Smooth muscle cell (in vitro differentiated cells): ENCODE data around the gene MYDGF. TPM values are rescaled to one million over a fixed set of nuclear protein-coding genes. Genes with fewer than 3 reads are reported as not detected.

Source experiments
- DNase-seq: peaks from one replicate; lab custom pipeline; 2025; ENCODE audit not compliant: unreplicated experiment; lab: John Stamatoyannopoulos, UW
- H2AFZ ChIP-seq: fragments of 200-600 bp; sonication (generic); 2 replicates; pipeline ENCODE4 v1.6.0; 2016; ENCODE audit warnings: antibody characterized with exemption, low read depth, mild to moderate bottlenecking
- H3F3A ChIP-seq: fragments of 200-600 bp; sonication (generic); 2 replicates; pipeline ENCODE4 v1.6.0; 2017; ENCODE audit warnings: antibody characterized with exemption, low read depth
- H3K27ac ChIP-seq: fragments of 200-600 bp; sonication (generic); 2 replicates; pipeline ENCODE4 v1.5.1; 2016; ENCODE audit warnings: low read depth, mild to moderate bottlenecking
- H3K27me3 ChIP-seq: fragments of 200-600 bp; sonication (generic); 2 replicates; pipeline ENCODE4 v1.6.1; 2016; ENCODE audit warnings: low read depth, mild to moderate bottlenecking
- H3K36me3 ChIP-seq: fragments of 200-600 bp; sonication (generic); 2 replicates; pipeline ENCODE4 v1.5.1; 2016; ENCODE audit warnings: low read depth
- H3K4me1 ChIP-seq: fragments of 200-600 bp; sonication (generic); 2 replicates; pipeline ENCODE4 v1.5.1; 2016; ENCODE audit warnings: low read depth
- H3K4me2 ChIP-seq: fragments of 200-600 bp; sonication (generic); 2 replicates; pipeline ENCODE4 v1.6.0; 2016; ENCODE audit warnings: mild to moderate bottlenecking
- H3K4me3 ChIP-seq: fragments of 200-600 bp; sonication (generic); 2 replicates; pipeline ENCODE4 v1.5.1; 2016; ENCODE audit warnings: mild to moderate bottlenecking
- H3K79me2 ChIP-seq: fragments of 200-600 bp; sonication (generic); 2 replicates; pipeline ENCODE4 v1.6.0; 2016; ENCODE audit warnings: low read depth, mild to moderate bottlenecking
- H3K9ac ChIP-seq: fragments of 200-600 bp; sonication (generic); 2 replicates; pipeline ENCODE4 v1.6.0; 2016; ENCODE audit warnings: low read depth
- H3K9me3 ChIP-seq: fragments of 200-600 bp; sonication (generic); replicated peaks from 2 replicates; pipeline ENCODE4 v1.5.1; 2016; ENCODE audit warnings: low read depth
- H4K20me1 ChIP-seq: fragments of 200-600 bp; sonication (generic); 2 replicates; pipeline ENCODE4 v1.6.0; 2016; ENCODE audit warnings: low read depth
- WGBS: methylation state at CpG from one replicate; pipeline ENCODE4 v1.1.7; 2016; ENCODE audit warnings: low lambda C conversion rate; 5-methylcytosine and 5-hydroxymethylcytosine counted together
- polyA plus RNA-seq: library from polyadenylated mRNA; unstranded; fragments of >200 nt; fragmentation: Nextera tagmentation; extraction: Ambion mirVana; gene quantifications from 2 replicates; pipeline ENCODE4 v1.2.1, GENCODE V29; 2016
- total RNA-seq: library from RNA; depleted of rRNA; stranded (reverse); fragments of >200 nt; gene quantifications from 2 replicates; pipeline ENCODE4 v1.2.3, GENCODE V29; 2014
- TF ChIP-seq, protein P1 (sequence below): fragments of 200-600 bp; sonication (generic); IDR thresholded peaks from 2 replicates; pipeline ENCODE4 v1.5.1; 2017; ENCODE audit warnings: borderline replicate concordance, mild to moderate bottlenecking, antibody characterized with exemption; ENCODE audit not compliant: insufficient read depth, poor library complexity, severe bottlenecking

The MYDGF gene
- total and polyA plus RNA-seq, 2 experiments from 2014 or later: 188 to 680 TPM

DNA sequence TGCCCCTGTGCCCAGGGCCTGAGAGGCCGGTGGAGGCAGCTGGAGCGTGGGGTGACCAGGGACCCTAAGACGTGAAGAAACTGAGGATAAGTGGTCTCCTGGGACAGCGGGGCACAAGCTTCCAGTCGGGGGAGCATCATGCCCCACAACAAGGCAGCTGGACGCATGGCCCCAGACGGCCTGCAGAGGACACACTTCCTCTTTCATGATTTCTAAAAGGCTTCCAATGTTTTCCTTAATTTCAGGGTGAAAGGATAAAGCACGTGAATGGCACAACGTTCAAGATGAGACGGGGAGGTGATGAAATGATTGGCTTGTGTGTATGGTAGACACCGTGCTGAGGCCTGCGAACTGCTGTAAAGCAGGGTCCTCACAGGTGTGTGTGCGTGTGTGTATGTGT is 20.2 kb upstream of the MYDGF start:
- Histone ChIP-seq H3K9me3 (no peaks in the 10 kb centered on the region), H3K4me3 (no peak overlapping the region), H2AFZ (no peak overlapping the region), H3F3A (no peaks in the 10 kb centered on the region), H3K36me3 (no peaks in the 10 kb centered on the region), H4K20me1 (no peaks in the 10 kb centered on the region), H3K4me2 (no peak overlapping the region), H3K27ac (no peak overlapping the region), H3K4me1 (no peaks in the 10 kb centered on the region), H3K27me3 (no peaks in the 10 kb centered on the region), H3K79me2 (no peaks in the 10 kb centered on the region), H3K9ac (no peak overlapping the region)
- DNase-seq: no peak
- TF ChIP-seq, protein P1, sequence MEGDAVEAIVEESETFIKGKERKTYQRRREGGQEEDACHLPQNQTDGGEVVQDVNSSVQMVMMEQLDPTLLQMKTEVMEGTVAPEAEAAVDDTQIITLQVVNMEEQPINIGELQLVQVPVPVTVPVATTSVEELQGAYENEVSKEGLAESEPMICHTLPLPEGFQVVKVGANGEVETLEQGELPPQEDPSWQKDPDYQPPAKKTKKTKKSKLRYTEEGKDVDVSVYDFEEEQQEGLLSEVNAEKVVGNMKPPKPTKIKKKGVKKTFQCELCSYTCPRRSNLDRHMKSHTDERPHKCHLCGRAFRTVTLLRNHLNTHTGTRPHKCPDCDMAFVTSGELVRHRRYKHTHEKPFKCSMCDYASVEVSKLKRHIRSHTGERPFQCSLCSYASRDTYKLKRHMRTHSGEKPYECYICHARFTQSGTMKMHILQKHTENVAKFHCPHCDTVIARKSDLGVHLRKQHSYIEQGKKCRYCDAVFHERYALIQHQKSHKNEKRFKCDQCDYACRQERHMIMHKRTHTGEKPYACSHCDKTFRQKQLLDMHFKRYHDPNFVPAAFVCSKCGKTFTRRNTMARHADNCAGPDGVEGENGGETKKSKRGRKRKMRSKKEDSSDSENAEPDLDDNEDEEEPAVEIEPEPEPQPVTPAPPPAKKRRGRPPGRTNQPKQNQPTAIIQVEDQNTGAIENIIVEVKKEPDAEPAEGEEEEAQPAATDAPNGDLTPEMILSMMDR: no peak
- 94% methylated on average over 13 of the region's 13 CpGs for WGBS

DNA sequence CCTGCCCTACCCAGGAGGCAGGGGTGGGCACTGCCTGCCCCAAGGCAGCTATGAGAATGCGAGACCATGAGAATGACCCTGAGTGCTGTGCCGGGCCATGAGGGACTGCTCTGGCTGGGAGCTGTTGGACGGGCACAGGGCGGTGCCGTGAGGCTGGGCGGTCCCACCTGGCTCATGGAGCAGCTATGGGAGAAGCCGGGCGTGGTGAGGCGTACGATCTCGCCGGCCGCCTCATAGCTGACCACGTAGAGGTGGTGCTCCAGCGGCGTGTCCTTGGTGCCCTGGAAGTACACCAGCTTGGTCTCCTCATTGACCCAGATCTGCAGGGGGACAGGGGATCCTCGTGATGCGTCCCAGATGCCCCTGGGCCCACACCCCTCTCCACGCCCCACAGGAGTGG is 19.3 kb upstream of the MYDGF start:
- Histone ChIP-seq H3K9me3 (no peaks in the 10 kb centered on the region), H3F3A (no peaks in the 10 kb centered on the region), H4K20me1 (no peaks in the 10 kb centered on the region), H3K4me2 (no peak overlapping the region), H3K4me1 (no peaks in the 10 kb centered on the region), H3K79me2 (no peaks in the 10 kb centered on the region), H3K27ac (no peak overlapping the region), H3K36me3 (no peaks in the 10 kb centered on the region), H3K9ac (no peak overlapping the region), H3K27me3 (no peaks in the 10 kb centered on the region), H3K4me3 (no peak overlapping the region), H2AFZ (no peak overlapping the region)
- over 99% methylated on average over 12 of the region's 19 CpGs for WGBS
- DNase-seq: no peak
- TF ChIP-seq, protein P1: no peak

DNA sequence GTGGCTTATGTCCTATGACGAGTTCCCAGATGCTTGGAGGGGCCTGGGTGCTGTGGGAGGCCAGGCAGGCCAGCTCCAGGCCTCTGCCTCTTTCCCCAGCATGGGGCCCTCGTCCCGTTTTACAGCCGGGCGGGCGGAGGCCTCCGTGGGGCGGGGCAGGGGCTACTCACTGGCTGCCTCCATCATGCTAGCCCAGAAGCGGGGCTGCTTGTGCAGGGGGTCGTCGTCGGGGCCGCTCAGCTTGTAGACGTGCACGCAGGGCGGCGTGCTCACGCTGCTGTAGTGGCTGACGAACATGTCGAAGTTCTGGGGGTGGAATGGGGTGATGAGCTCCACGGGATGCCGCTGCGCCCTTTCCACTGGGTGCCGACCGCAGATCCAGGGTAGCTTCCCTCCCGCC is 18.4 kb upstream of the MYDGF start:
- H3K9ac ChIP-seq: no peak overlapping the region
- H3K9me3 ChIP-seq: no peaks in the 10 kb centered on the region
- no peaks in the 10 kb centered on the region for H3K27me3 ChIP-seq
- H3K36me3 ChIP-seq: no peaks in the 10 kb centered on the region
- no peaks in the 10 kb centered on the region for H3K4me1 ChIP-seq
- no peaks in the 10 kb centered on the region for H3F3A ChIP-seq
- H3K79me2 ChIP-seq: no peaks in the 10 kb centered on the region
- H3K27ac ChIP-seq: no peak overlapping the region
- WGBS: 98% methylated on average over 20 of the region's 26 CpGs
- no peaks in the 10 kb centered on the region for H4K20me1 ChIP-seq
- TF ChIP-seq, protein P1: no peak
- no peak overlapping the region for H3K4me2 ChIP-seq
- no peak for DNase-seq
- H2AFZ ChIP-seq: no peak overlapping the region
- H3K4me3 ChIP-seq: no peak overlapping the region

DNA sequence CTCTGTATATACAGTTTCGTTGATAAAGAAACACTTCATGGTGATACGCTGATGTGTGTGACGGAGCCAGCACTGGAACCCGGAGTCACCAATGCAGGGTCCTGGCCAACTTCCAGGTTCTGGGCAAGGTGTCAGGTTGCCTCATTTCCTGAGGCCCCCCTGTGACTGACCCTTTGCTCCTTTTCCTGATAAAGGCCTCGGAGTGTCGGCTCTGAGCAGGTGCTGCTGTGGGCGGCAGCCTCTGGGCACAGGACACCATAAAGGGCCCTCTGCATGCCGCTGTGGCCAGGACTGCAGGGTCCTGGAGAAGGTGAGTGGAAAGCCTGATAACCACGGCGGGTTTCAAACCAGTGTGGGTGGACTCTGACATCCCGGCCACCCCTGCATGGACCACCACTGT is 17.3 kb upstream of the MYDGF start:
- no peak overlapping the region for H3K27ac ChIP-seq
- no peaks in the 10 kb centered on the region for H3K27me3 ChIP-seq
- no peaks in the 10 kb centered on the region for H3F3A ChIP-seq
- H3K79me2 ChIP-seq: no peaks in the 10 kb centered on the region
- no peaks in the 10 kb centered on the region for H3K4me1 ChIP-seq
- no peak overlapping the region for H3K4me2 ChIP-seq
- no peak overlapping the region for H3K9ac ChIP-seq
- H3K9me3 ChIP-seq: no peaks in the 10 kb centered on the region
- TF ChIP-seq, protein P1: no peak
- 97% methylated on average over 11 of the region's 11 CpGs for WGBS
- H3K36me3 ChIP-seq: no peaks in the 10 kb centered on the region
- H2AFZ ChIP-seq: no peak overlapping the region
- H3K4me3 ChIP-seq: no peak overlapping the region
- no peak for DNase-seq
- H4K20me1 ChIP-seq: no peaks in the 10 kb centered on the region
